Activated CD8-positive, alpha-beta T cell treated with anti-CD3 and anti-CD28 coated beads for 36 hours (primary cell): ENCODE results near the gene AMTN. TPM values are rescaled to one million over a fixed set of nuclear protein-coding genes. Genes with fewer than 3 reads are reported as not detected.

ENCODE experiments used
- ATAC-seq: fragments of 200-7000 bp; cut with Tn5 transposase; one replicate; pipeline ENCODE4 v1.10.0; 2021; ENCODE audit warnings: mild to moderate bottlenecking, moderate library complexity
- CTCF ChIA-PET: fragments of 350-600 bp; sonication (Branson Sonifier 250); formaldehyde crosslinking; loops from one replicate; lab custom pipeline; 2021; ENCODE audit warnings: antibody characterized with exemption; lab: Charles Lee
- POLR2A ChIA-PET: fragments of 350-600 bp; sonication (Branson Sonifier 250); formaldehyde crosslinking; loops from one replicate; lab custom pipeline; 2021; ENCODE audit warnings: antibody characterized with exemption; lab: Charles Lee
- DNase-seq: peaks from one replicate; pipeline ENCODE4 v3.0.0-alpha.2; 2020
- H3K27ac Mint-ChIP-seq: one replicate; pipeline ENCODE4 v1.8.0; 2021; ENCODE audit warnings: mild to moderate bottlenecking, mixed read lengths
- H3K27me3 Mint-ChIP-seq: one replicate; pipeline ENCODE4 v1.8.0; 2021; ENCODE audit warnings: mixed read lengths
- H3K36me3 Mint-ChIP-seq: one replicate; pipeline ENCODE4 v1.8.0; 2021; ENCODE audit warnings: low read depth, mixed read lengths
- H3K4me1 Mint-ChIP-seq: one replicate; pipeline ENCODE4 v1.8.0; 2021; ENCODE audit warnings: low read depth, mixed read lengths
- H3K4me3 Mint-ChIP-seq: one replicate; pipeline ENCODE4 v1.8.0; 2021; ENCODE audit warnings: mild to moderate bottlenecking, moderate library complexity, mixed read lengths
- H3K9me3 Mint-ChIP-seq: one replicate; pipeline ENCODE4 v1.8.0; 2021; ENCODE audit warnings: mixed read lengths
- CTCF ChIP-seq: fragments of 200-600 bp; IDR thresholded peaks from one replicate; pipeline ENCODE4 v1.8.0; 2022; ENCODE audit warnings: antibody characterized with exemption, mild to moderate bottlenecking
- intact Hi-C: fragments of 100-400 bp; cut with micrococcal nuclease; formaldehyde crosslinking; loops from one replicate; pipeline ENCODE4 v1.10.0; 2022
- total RNA-seq, 2 experiments: library from RNA; stranded (reverse); gene quantifications; one replicate each; pipeline ENCODE4 v1.2.3, GENCODE V29; 2021

AMTN gene
- total RNA-seq, 2 experiments from 2014 or later: not detected

DNA sequence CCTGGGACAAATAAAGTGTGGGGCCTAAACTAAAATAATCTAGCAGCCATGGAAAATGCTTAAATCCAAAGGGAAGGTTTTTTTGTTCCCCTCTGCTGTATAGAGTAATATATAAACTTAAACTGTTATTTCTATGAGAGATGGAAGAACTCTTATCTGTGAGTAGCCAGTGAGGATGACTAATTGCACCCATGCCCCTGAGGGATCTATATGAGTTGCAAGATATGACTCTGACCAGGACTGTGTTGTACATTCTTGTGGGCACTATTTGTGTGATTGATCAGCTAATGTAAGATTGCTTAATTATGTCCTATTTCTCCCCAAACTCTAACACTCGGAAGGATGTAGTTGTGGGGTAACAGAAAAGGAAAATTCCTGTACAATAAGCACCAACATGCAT lies 38.5 kb downstream of the AMTN start:
- CTCF ChIA-PET: no interaction called here
- intact Hi-C loops: no loop called here
- Mint-ChIP-seq H3K36me3 (no peaks in the 10 kb centered on the region), H3K9me3 (peaks cover 2% of the 10 kb centered on the region), H3K27me3 (peaks cover 2% of the 10 kb centered on the region), H3K27ac (no peak overlapping the region), H3K4me3 (no peak overlapping the region), H3K4me1 (peaks cover 6% of the 10 kb centered on the region)
- DNase-seq: no peak
- TF ChIP-seq CTCF: no peak
- POLR2A ChIA-PET: no interaction called here
- ATAC-seq: no peak

DNA sequence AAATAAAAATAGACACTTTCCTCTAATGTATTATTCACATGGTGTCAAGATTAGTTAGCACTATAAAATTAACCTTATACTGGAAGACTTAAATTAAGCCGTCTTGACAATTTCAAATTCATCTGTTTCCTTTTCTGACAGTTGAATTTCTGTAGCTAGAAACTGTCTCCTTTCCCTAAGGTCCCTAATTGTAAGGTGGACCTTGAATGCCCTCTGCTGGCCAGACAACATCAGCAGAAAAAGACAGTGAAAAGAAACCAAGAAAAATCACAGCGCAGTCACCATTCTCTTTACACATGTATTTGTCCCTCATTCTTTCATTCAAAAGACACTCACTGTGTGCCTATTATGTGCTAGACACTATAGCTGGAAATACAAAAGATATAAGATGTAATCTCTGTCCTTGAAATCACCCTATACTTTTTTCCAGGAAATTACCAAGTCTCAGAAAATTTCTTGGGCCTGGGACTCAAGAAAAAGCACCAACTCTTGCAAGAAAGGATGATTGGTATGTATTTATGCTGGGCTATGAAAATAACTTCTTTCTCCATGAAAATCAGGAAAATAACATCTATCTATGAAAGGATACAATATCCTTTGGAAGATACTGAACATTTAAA lies 41.0 kb downstream of the AMTN start:
- Mint-ChIP-seq H3K4me1 (peaks cover 6% of the 10 kb centered on the region), H3K36me3 (no peaks in the 10 kb centered on the region), H3K27ac (no peak overlapping the region), H3K9me3 (no peaks in the 10 kb centered on the region), H3K4me3 (no peak overlapping the region), H3K27me3 (no peaks in the 10 kb centered on the region)
- ChIA-PET CTCF (interaction anchor here (1.0 to 2.5 kb wide), 7 partner anchors 10 to 145 kb away, joined by 3 to 11 read pairs (median 5); no protein-coding TSS in a partner anchor), POLR2A (interaction anchor here (0.6 kb wide), 1 partner anchor 85 kb away, joined by 3 read pairs; no protein-coding TSS in a partner anchor)
- TF ChIP-seq CTCF: peak; percentile 79
- ATAC-seq: no peak
- intact Hi-C loops: no loop called here
- peak; percentile 62 for DNase-seq

DNA sequence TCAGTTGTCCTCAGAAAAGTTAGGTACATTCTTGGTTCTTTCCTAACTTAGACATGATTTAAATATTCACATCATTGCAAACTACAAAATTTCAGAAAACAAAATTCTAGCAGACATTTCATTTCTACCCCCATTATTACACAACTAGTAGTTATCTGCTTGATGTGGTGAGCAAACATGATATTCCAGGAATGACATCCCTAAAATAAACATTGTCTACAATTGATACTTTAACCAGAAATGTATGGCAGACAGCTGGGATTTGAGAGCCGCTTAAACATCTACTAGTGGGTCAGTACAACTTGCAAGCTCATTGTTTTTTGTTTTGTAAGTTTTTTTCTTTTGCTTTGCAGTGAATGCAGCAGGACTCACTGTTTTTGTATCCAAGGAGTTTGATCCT lies 41.6 kb downstream of the AMTN start:
- intact Hi-C loops: no loop called here
- TF ChIP-seq CTCF: no peak
- no peak for DNase-seq
- Mint-ChIP-seq H3K4me1 (peaks cover 6% of the 10 kb centered on the region), H3K9me3 (no peaks in the 10 kb centered on the region), H3K4me3 (no peak overlapping the region), H3K36me3 (no peaks in the 10 kb centered on the region), H3K27me3 (no peaks in the 10 kb centered on the region), H3K27ac (no peak overlapping the region)
- no peak for ATAC-seq
- CTCF ChIA-PET: interaction anchor here (1.1 to 2.5 kb wide), 6 partner anchors 10 to 302 kb away, joined by 3 to 11 read pairs (median 5); no protein-coding TSS in a partner anchor
- POLR2A ChIA-PET: interaction anchor here (0.6 kb wide), 1 partner anchor 84 kb away, joined by 3 read pairs; no protein-coding TSS in a partner anchor

DNA sequence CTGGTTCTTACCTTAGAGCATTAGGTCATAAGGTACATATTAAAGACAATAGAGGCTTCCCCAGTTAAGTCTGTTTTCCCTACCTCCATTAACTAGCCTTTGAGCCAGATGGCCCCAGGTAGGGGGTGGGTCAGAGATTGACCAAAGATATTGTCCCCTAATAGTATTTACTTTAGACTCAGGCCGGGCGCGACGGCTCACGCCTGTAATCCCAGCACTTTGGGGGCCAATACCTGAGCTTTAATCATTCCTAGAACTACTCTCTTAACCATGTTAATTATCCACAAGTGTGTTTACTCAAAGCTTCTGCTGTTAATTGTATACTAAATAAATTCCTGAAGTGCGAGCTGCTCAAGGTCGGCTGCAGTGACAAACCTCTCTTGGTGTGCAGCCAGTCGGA lies 45.7 kb downstream of the AMTN start:
- POLR2A ChIA-PET: no interaction called here

More for the DNA sequence above, 45.7 kb downstream of the AMTN start:
- intact Hi-C loops: no loop called here
- DNase-seq (no peak), ATAC-seq (no peak)
- no peak for TF ChIP-seq CTCF
- CTCF ChIA-PET: no interaction called here
- no peaks in the 10 kb centered on the region for H3K27me3 Mint-ChIP-seq
- H3K36me3 Mint-ChIP-seq: no peaks in the 10 kb centered on the region
- H3K9me3 Mint-ChIP-seq: no peaks in the 10 kb centered on the region
- peaks cover 4% of the 10 kb centered on the region for H3K4me1 Mint-ChIP-seq
- no peak overlapping the region for H3K4me3 Mint-ChIP-seq
- no peak overlapping the region for H3K27ac Mint-ChIP-seq
